DOHH2 (cell line): ENCODE measurements around the gene NEK1.

Experiments
- CTCF ChIP-seq: fragments of 200-600 bp; sonication (generic); IDR thresholded peaks from one replicate; pipeline ENCODE4 v1.5.1; 2014; ENCODE audit warnings: antibody characterized with exemption, mild to moderate bottlenecking, low read depth, low read length; ENCODE audit not compliant: poor library complexity, severe bottlenecking
- EZH2phosphoT487 ChIP-seq: fragments of 200-600 bp; sonication (generic); IDR thresholded peaks from 2 replicates; pipeline ENCODE4 v1.6.1; 2017; ENCODE audit warnings: borderline replicate concordance, mild to moderate bottlenecking, antibody characterized with exemption, low read length, moderate library complexity, mixed read lengths

- TF ChIP-seq CTCF (no peak), EZH2phosphoT487 (no peak)
Measured at GRCh38 chr4:169460081-169460480, 152.3 kb downstream of the NEK1 start.
